ENCODE results near the gene PALD1.

Gene PALD1

DNA sequence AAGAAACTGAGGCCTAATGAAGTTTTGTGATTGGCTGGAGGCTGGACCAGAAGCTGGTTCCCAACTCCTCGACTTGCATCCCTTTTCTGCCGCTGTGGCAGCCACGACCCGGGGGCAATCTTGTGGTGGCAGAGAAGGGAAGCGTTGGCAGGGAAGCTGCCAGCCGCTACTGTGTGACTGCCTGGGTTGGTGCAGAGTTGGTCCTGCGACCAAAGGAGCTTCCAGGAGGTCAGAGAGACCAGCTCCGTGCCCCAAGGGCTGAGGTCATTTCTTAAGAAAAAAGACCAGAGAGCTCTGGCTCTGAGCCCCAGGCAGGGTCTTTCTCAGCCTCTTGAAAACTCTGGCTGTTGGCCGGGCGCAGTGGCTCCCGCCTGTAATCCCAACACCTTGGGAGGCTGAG, 76.8 kb downstream of the PALD1 start:
- H3K36me3 ChIP-seq (ENCODE audit: insufficient read depth, low read length), result no peaks in the 10 kb centered on the region
- peaks cover 3% of the 10 kb centered on the region for H3K4me1 ChIP-seq (ENCODE audit: control insufficient read depth, insufficient read depth, low read length)
- H3K4me3 ChIP-seq (ENCODE audit: low read length), result no peak overlapping the region
- H3K27me3 ChIP-seq (ENCODE audit: control insufficient read depth, insufficient read depth, low read length), result peaks cover 21% of the 10 kb centered on the region
- H3K9me3 ChIP-seq (replicated peaks; ENCODE audit: low read length), result no peaks in the 10 kb centered on the region
- H3K9ac ChIP-seq (ENCODE audit: low read depth, low read length), result no peak overlapping the region
- H3K4me2 ChIP-seq (ENCODE audit: low read length), result no peak overlapping the region

DNA sequence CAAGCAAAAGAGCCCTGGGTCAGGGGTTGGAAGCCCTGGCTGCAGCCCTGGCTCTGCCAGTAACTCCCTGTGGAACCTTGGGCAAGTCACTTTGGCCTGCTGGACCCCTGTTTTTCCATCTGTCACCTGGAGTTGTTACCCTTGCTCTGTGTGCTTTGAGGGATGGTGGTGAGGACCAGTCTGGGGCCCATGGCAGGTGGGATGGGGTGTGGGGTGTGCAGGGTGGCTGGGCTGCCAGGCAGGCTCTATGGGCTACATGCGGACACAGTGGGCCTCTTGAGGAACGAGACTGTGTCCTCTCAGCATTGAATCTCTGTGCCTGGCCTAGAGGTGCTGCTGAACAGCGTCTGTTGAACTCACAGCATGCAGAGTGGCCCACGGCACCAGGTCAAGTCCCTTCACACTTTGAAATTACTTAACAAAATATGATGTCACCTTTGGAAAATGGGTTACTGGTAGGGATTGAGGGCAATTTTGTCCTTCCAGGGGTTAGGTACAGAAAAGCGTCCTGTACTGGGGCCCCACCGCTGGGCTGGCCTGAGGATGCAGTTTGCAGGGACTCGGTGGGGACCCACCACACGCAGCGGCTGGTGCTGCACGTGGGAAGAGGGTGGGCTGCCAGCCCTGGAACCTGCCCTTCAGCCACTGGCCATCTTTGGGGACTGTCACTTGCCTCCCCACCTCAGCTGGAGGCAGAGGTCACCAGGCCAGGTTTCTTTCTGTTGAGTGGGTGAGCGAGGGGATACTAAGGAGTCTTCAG, 78.7 kb downstream of the PALD1 start:
- H3K27me3 ChIP-seq (ENCODE audit: control insufficient read depth, insufficient read depth, low read length), result peaks cover 15% of the 10 kb centered on the region
- no peak overlapping the region for H3K4me3 ChIP-seq (ENCODE audit: low read length)
- H3K4me1 ChIP-seq (ENCODE audit: control insufficient read depth, insufficient read depth, low read length), result peaks cover 3% of the 10 kb centered on the region
- H3K9me3 ChIP-seq (replicated peaks; ENCODE audit: low read length), result no peaks in the 10 kb centered on the region
- no peak overlapping the region for H3K4me2 ChIP-seq (ENCODE audit: low read length)
- H3K9ac ChIP-seq (ENCODE audit: low read depth, low read length), result no peak overlapping the region
- no peaks in the 10 kb centered on the region for H3K36me3 ChIP-seq (ENCODE audit: insufficient read depth, low read length)

DNA sequence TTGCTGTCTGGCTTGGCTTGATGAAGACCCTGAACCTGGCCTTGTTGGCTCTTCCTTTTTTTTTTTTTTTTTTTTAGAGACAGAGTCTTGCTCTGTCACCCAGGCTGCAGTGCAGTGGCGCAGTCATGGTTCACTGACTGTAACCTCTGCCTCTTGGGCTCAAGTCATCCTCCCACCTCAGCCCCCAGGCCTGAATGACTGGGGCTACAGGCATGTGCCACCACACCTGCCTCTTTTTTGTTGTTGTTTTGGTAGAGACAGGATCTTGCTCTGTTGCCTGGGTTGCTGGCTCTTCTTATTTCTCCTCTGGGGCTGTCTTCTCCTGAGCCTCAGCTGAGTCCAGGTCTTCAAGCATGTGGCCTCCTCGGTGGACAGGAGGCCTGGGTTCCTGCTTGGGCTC, 79.3 kb downstream of the PALD1 start:
- H3K4me3 ChIP-seq (ENCODE audit: low read length), result no peak overlapping the region
- H3K9ac ChIP-seq (ENCODE audit: low read depth, low read length), result no peak overlapping the region
- no peaks in the 10 kb centered on the region for H3K36me3 ChIP-seq (ENCODE audit: insufficient read depth, low read length)
- peaks cover 15% of the 10 kb centered on the region for H3K27me3 ChIP-seq (ENCODE audit: control insufficient read depth, insufficient read depth, low read length)
- H3K4me2 ChIP-seq (ENCODE audit: low read length), result no peak overlapping the region
- no peaks in the 10 kb centered on the region for H3K9me3 ChIP-seq (replicated peaks; ENCODE audit: low read length)
- peaks cover 3% of the 10 kb centered on the region for H3K4me1 ChIP-seq (ENCODE audit: control insufficient read depth, insufficient read depth, low read length)

- Histone ChIP-seq H3K4me2 (ENCODE audit: low read length) (no peak overlapping the region), H3K4me3 (ENCODE audit: low read length) (no peak overlapping the region), H3K4me1 (ENCODE audit: control insufficient read depth, insufficient read depth, low read length) (peaks cover 3% of the 10 kb centered on the region), H3K36me3 (ENCODE audit: insufficient read depth, low read length) (no peaks in the 10 kb centered on the region), H3K27me3 (ENCODE audit: control insufficient read depth, insufficient read depth, low read length) (peaks cover 15% of the 10 kb centered on the region), H3K9me3 (replicated peaks; ENCODE audit: low read length) (no peaks in the 10 kb centered on the region), H3K9ac (ENCODE audit: low read depth, low read length) (no peak overlapping the region)
Observed at GRCh38 chr10:70558295-70558694, 79.7 kb downstream of the PALD1 start.

- H3K9me3 ChIP-seq (replicated peaks; ENCODE audit: low read length), result no peaks in the 10 kb centered on the region
- H3K4me3 ChIP-seq (ENCODE audit: low read length), result peak overlapping the region; percentile 56
- H3K9ac ChIP-seq (ENCODE audit: low read depth, low read length), result no peak overlapping the region
- H3K4me2 ChIP-seq (ENCODE audit: low read length), result peak overlapping the region; percentile 77
- peaks cover 15% of the 10 kb centered on the region for H3K27me3 ChIP-seq (ENCODE audit: control insufficient read depth, insufficient read depth, low read length)
- H3K4me1 ChIP-seq (ENCODE audit: control insufficient read depth, insufficient read depth, low read length), result peaks cover 3% of the 10 kb centered on the region
- H3K36me3 ChIP-seq (ENCODE audit: insufficient read depth, low read length), result no peaks in the 10 kb centered on the region
Observed at GRCh38 chr10:70558871-70559810, 80.6 kb downstream of the PALD1 start.

- Histone ChIP-seq H3K27me3 (ENCODE audit: control insufficient read depth, insufficient read depth, low read length) (peaks cover 15% of the 10 kb centered on the region), H3K4me2 (ENCODE audit: low read length) (no peak overlapping the region), H3K4me3 (ENCODE audit: low read length) (no peak overlapping the region), H3K36me3 (ENCODE audit: insufficient read depth, low read length) (no peaks in the 10 kb centered on the region), H3K9me3 (replicated peaks; ENCODE audit: low read length) (no peaks in the 10 kb centered on the region), H3K4me1 (ENCODE audit: control insufficient read depth, insufficient read depth, low read length) (peaks cover 3% of the 10 kb centered on the region), H3K9ac (ENCODE audit: low read depth, low read length) (no peak overlapping the region)
Observed at GRCh38 chr10:70559861-70560260, 81.3 kb downstream of the PALD1 start.

DNA sequence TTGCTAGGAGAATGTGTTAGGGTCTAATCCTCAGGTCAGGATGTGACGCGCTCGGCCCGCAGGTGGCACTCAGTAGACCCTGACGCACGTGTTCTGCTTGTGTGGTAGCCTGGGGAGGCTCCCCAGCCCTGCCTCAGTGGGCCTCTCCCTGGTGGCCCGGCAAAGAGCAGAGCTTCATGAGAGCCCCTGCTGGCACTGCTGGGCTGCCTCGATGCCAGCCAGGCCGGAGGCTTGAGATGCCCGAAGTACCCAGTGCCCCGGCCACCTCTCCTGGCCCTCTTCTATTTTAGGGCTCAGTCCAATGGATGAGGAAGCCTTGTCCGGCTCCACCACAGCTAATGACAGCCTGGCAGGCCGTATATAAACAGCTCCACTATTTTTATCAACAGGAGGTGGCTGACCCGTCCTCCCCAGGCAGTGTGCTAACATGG, 82.0 kb downstream of the PALD1 start:
- Histone ChIP-seq H3K27me3 (ENCODE audit: control insufficient read depth, insufficient read depth, low read length) (peaks cover 15% of the 10 kb centered on the region), H3K4me2 (ENCODE audit: low read length) (no peak overlapping the region), H3K4me1 (ENCODE audit: control insufficient read depth, insufficient read depth, low read length) (peaks cover 3% of the 10 kb centered on the region), H3K36me3 (ENCODE audit: insufficient read depth, low read length) (no peaks in the 10 kb centered on the region), H3K9me3 (replicated peaks; ENCODE audit: low read length) (no peaks in the 10 kb centered on the region), H3K4me3 (ENCODE audit: low read length) (no peak overlapping the region), H3K9ac (ENCODE audit: low read depth, low read length) (no peak overlapping the region)

GRCh38 chr10:70561070-70561469, 82.5 kb downstream of the PALD1 start:
- no peaks in the 10 kb centered on the region for H3K9me3 ChIP-seq (replicated peaks; ENCODE audit: low read length)
- H3K36me3 ChIP-seq (ENCODE audit: insufficient read depth, low read length), result no peaks in the 10 kb centered on the region
- H3K4me2 ChIP-seq (ENCODE audit: low read length), result no peak overlapping the region
- no peak overlapping the region for H3K4me3 ChIP-seq (ENCODE audit: low read length)
- no peak overlapping the region for H3K9ac ChIP-seq (ENCODE audit: low read depth, low read length)
- H3K4me1 ChIP-seq (ENCODE audit: control insufficient read depth, insufficient read depth, low read length), result peaks cover 3% of the 10 kb centered on the region
- peaks cover 15% of the 10 kb centered on the region for H3K27me3 ChIP-seq (ENCODE audit: control insufficient read depth, insufficient read depth, low read length)

DNA sequence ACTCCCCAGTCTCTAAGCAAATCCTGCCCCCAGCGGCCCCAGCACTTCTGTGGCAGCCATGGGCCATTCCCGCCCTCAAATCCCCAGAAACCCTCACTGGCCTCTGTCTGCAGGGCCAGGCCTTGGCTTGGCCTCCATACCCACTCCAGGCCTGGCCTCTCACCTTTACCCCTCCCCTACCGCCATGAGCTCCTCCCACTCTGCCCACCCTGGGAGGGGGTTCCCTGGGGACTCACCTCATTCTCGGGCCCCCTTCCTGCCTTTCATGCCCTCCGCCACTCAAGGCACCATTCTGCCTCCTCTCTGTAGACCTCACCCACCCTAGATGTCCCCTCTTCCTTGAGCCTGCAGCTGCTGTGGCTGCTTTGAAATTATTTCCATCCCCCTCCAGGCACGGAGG, 83.0 kb downstream of the PALD1 start:
- Histone ChIP-seq H3K4me1 (ENCODE audit: control insufficient read depth, insufficient read depth, low read length) (peaks cover 3% of the 10 kb centered on the region), H3K4me2 (ENCODE audit: low read length) (no peak overlapping the region), H3K27me3 (ENCODE audit: control insufficient read depth, insufficient read depth, low read length) (peaks cover 17% of the 10 kb centered on the region), H3K9me3 (replicated peaks; ENCODE audit: low read length) (no peaks in the 10 kb centered on the region), H3K36me3 (ENCODE audit: insufficient read depth, low read length) (no peaks in the 10 kb centered on the region), H3K9ac (ENCODE audit: low read depth, low read length) (no peak overlapping the region), H3K4me3 (ENCODE audit: low read length) (no peak overlapping the region)

GRCh38 chr10:70562036-70562755, 83.6 kb downstream of the PALD1 start:
- Histone ChIP-seq H3K4me3 (ENCODE audit: low read length) (no peak overlapping the region), H3K4me2 (ENCODE audit: low read length) (no peak overlapping the region), H3K9me3 (replicated peaks; ENCODE audit: low read length) (no peaks in the 10 kb centered on the region), H3K27me3 (ENCODE audit: control insufficient read depth, insufficient read depth, low read length) (peaks cover 15% of the 10 kb centered on the region), H3K4me1 (ENCODE audit: control insufficient read depth, insufficient read depth, low read length) (peaks cover 3% of the 10 kb centered on the region), H3K9ac (ENCODE audit: low read depth, low read length) (no peak overlapping the region), H3K36me3 (ENCODE audit: insufficient read depth, low read length) (no peaks in the 10 kb centered on the region)

DNA sequence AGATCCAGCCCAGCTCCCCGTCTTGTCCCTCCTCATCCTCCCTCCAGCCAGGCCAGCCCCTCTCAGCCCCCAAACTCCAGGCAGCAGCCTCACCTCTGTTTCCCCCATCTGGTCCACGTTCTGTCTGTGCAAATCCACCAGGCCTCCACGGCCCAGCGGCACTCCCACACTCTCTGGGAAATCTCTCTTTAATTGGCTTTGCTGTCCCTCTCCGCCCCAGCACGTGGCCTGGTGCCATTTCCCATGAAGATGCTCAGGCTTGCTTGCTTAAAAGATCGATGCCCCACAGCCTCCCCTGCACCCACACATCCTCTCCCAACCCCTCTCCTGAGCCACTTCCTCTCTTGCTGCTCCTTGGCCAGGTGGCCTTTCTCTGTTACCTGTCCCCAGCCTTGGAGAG, 84.7 kb downstream of the PALD1 start:
- Histone ChIP-seq H3K36me3 (ENCODE audit: insufficient read depth, low read length) (no peaks in the 10 kb centered on the region), H3K9ac (ENCODE audit: low read depth, low read length) (no peak overlapping the region), H3K4me1 (ENCODE audit: control insufficient read depth, insufficient read depth, low read length) (peaks cover 3% of the 10 kb centered on the region), H3K4me2 (ENCODE audit: low read length) (no peak overlapping the region), H3K27me3 (ENCODE audit: control insufficient read depth, insufficient read depth, low read length) (peaks cover 8% of the 10 kb centered on the region), H3K9me3 (replicated peaks; ENCODE audit: low read length) (no peaks in the 10 kb centered on the region), H3K4me3 (ENCODE audit: low read length) (no peak overlapping the region)
